CD1c-positive myeloid dendritic cell (primary cell): ENCODE results near the gene TCIRG1.

Experiments
- DNase-seq: peaks from one replicate; pipeline ENCODE4 v3.0.0-alpha.2; 2016; ENCODE audit errors: extremely low spot score

The TCIRG1 gene

GRCh38 chr11:68006606-68007166 is 32.1 kb upstream of the TCIRG1 start:
- no peak for DNase-seq

GRCh38 chr11:68007498-68008380 is 31.1 kb upstream of the TCIRG1 start:
- no peak for DNase-seq

DNA sequence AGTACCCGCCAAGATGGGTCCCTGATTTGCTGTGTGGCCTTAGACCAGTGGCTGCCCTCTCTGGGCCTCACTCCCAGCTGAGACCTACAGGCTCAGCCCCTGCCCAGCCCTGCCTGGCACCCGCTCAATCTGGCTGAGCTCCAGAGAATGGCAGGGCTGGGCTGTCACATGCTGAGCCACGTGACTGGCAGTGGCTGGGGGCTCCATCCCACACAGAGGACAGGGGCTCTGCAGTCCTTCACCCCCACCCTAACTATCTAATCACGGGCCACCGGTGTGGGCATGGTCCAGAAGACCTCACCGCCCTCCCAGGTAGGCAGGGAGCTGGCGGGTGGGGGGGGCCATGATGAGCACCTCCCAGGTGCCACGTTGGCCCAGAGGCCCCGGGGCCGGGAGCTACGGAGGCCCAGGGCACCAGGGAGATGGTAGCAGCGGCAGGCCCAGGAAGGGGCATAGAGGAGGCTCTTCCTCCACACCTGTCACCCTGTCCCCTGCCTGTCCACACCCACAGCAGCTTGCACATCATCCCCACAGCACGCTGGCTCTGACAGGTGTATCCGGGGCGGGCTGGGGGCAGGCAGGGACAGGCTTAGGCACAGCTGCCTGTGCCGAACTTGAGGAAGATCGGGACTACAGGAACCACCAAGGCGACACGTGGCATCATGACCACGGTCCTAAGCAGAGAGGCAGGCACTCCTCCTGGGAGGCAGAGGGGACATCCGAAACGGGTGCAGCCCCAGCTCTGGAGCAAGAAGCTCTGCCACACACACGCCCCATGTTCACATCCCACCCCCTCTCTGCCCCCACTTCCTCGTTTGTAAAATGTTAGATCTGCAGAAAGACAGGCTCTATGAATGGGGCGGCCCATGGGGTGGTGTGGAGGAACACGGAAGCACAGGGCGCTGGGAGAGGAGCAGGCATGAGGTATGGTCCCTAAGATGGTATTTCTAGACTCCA is 30.2 kb upstream of the TCIRG1 start:
- DNase-seq, result peak; percentile 87

DNA sequence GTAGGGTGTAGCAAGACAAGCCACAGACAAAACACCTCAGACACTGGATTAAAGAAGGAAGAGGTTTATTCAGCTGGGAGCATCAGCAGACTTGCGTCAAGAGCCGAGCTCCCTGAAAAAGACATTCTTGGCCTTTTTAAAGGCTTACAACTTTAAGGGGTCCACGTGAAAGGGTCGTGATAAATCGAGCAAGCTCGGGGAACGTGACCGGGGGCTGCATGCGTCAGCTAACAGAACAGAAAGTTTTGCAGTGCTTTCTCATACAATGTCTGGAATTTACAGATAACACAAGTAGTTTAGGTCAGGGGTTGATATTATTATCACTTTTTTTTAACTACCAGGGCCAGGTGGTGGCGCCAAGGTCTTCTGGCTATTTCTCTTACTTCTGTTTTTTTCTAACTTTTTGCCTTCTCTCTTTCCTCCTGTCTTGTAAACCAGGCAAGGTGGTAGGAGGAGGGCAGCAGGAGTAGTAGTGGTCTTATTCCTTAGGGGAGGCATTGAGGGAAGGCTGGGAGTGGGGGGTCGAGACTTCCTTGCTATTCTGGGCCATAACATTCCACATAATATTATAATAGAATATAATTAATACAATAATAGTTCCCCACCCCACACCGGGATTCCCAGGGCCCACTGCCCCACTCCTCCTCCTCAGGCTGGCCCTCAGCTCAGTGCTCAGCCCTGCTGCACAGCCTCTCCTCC is 29.3 kb upstream of the TCIRG1 start:
- peak; percentile 26 for DNase-seq

- peak; percentile 93 for DNase-seq
Observed at GRCh38 chr11:68010090-68011041, 28.5 kb upstream of the TCIRG1 start, which contains the start of gene ALDH3B1. TSS of gene ALDH3B1 (plus strand) at chr11:68010327. CDS start at chr11:68015298, 4,971 bp downstream.

DNA sequence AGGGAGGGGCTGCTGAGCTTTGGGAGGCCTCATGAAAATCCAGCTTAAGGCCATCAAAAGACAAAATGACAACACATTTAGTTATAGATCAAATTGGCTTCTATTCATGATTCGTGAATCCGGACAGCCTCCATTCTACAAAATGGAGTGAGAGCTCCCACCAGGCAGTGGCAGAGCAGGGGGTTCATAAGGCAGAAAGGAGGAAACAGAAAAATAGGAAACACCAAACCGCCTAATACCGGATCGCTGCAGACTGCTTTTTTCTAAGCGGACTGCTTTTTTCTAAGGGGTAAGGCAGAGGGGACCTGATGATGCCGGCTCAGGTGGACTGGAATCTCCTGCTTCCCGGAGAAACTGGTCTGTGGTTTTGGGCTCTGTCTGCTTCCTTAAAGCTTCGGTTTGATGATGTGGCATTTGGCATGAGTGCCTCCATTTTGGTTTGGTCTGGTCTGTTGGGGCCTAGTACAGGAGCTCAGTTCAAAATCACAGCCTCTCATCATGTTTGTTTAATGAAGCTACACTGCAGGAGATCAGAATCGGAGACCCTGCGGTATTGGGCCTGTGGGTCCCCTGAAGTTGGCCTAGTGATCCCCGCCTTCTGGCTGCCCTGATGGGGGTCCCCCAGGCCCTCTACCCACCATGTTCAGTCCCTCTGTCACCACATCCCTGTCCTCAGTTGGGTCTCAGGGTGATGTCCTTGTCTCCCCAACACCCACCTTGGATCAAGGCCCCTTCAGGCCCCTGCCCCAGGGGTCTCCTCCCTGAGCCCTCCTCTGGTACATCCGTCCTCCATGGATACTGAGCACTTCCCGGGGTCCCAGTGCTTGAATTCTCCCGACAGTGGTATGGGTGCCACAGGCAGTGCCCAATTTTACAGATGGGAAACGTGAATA is 27.5 kb upstream of the TCIRG1 start:
- DNase-seq, result no peak

DNA sequence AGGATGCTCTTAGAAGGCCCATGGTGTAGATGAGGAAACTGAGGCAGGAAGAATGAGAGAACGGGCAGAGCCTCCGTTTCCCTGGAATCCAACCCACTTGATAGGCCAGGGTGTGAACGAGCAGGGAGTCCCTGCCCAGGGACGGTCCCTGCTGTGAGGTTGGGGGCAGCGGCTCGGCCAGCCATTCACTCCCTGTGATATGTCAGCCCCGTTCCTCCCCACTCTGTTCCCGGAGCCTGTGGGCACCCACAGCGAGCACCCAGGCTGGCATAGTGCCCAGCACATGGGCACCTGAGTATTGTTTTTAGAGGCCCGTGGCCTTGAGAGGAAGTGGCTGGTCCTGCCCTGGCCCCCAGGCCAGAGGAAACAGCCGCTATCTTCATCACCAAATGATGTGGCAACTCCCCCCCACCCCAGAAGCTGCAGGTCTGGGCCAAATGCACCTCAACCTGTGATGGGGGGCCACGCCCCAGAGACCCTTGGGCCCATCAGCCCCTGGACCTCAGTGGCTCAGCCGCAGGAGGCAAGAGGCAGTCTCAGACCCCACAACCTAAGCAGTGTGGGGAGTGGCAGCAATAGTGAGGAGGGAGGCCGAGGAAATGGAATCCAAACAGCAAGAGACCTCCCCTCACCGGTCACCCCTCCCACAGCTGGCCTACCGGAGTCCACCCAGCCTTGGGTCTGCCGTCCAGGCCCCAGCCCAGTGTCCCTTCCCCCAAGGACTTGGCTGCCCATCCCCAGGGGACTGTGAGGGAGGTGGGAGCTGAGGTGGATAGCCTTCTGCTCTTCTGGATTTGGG is 26.6 kb upstream of the TCIRG1 start:
- no peak for DNase-seq

- no peak for DNase-seq
Observed at GRCh38 chr11:68012843-68013610, 25.8 kb upstream of the TCIRG1 start.

DNA sequence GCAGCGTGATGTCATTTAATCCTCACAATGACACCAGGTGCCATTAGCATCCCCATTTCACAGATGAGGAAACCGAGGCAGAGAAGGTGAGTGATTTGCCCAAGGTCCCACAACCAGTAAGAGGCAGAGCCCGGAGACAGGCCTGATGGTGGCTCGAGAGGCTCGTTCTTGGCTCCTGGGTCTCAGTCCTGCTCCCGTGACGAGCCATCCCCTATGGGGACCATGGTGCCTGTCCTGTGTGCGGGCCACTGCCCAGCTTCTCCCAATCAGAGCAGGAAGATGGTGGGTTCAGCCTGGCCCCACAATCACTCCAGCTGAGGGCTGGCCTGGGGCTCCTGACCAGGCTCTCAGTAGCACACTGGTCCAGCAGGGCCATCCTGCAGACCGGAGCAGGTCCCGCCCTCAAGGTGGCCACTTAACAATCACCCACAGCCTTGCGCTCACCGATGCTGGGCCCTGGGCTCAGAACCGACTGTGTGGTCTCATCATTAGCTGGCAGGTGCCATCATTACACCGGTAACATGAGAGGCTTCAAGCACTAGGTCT is 25.1 kb upstream of the TCIRG1 start:
- no peak for DNase-seq

DNA sequence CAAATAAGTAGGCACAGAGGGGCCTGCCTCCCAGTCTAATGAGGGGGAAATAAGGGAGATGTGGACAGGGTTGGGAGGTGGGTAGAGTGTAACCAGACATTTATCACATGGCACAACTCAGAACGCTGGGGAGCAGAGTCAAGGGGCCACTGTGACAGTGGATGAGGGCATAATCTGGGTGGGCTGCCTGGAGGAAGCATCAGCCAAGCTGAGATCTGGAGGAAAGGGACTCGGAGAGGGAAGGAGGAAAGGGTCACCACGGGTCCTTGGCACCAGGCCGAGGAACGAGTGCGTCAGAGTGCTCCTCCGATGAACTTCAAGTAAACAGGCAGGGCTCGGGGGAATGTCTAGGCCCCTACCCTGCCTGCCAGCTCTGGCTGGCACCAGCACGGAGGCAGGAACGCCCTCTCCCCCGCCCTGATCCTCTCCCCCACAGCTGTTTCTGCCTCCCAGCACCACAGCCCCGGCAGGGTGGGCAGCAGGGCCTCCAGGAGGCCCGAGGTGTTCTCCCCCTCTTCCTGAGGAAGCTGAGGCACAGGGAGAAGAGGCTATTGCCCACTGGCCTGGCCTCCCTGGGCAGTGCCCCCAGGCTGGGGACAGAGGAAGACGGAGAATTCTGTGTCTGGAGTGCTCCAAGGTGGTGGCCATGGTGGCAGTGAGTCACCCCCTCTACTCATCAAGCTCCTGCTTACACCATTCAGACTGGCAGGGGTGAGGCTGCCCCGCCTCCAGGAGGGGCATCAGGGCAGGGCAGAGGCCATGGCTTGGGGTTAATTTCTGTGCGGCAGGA is 24.5 kb upstream of the TCIRG1 start:
- peak; percentile 38 for DNase-seq

GRCh38 chr11:68014947-68015447 is 23.8 kb upstream of the TCIRG1 start:
- DNase-seq, result no peak

DNA sequence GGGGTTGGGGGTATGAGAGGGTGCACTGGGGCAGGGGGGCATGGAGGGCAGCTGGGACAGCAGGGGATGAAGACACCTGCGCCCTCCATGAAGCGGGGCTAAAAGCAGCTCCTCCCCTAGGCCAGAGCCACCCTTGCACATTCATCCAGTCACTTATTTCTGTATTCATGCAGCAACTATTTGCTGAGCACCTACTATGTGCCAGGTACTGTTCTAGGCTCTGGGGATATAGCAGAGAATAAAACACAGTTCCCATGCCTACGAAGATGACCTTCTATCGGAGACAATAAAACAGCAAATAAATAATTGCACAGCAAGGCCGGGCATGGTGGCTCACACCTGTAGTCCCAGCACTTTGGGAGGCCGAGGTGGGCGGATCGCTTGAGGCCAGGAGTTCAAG is 23.4 kb upstream of the TCIRG1 start:
- no peak for DNase-seq

GRCh38 chr11:68016161-68016903 is 22.5 kb upstream of the TCIRG1 start:
- DNase-seq, result no peak

GRCh38 chr11:68016904-68017817 is 21.7 kb upstream of the TCIRG1 start:
- no peak for DNase-seq
